Smooth muscle cell (in vitro differentiated cells): Measurements from ENCODE around the gene NUAK1. TPM values are rescaled to one million over a fixed set of nuclear protein-coding genes. Genes with fewer than 3 reads are reported as not detected.

Experiments
- DNase-seq: peaks from one replicate; lab custom pipeline; 2025; ENCODE audit not compliant: unreplicated experiment; lab: John Stamatoyannopoulos, UW
- H2AFZ ChIP-seq: fragments of 200-600 bp; sonication (generic); 2 replicates; pipeline ENCODE4 v1.6.0; 2016; ENCODE audit warnings: antibody characterized with exemption, low read depth, mild to moderate bottlenecking
- H3F3A ChIP-seq: fragments of 200-600 bp; sonication (generic); 2 replicates; pipeline ENCODE4 v1.6.0; 2017; ENCODE audit warnings: antibody characterized with exemption, low read depth
- H3K27ac ChIP-seq: fragments of 200-600 bp; sonication (generic); 2 replicates; pipeline ENCODE4 v1.5.1; 2016; ENCODE audit warnings: low read depth, mild to moderate bottlenecking
- H3K27me3 ChIP-seq: fragments of 200-600 bp; sonication (generic); 2 replicates; pipeline ENCODE4 v1.6.1; 2016; ENCODE audit warnings: low read depth, mild to moderate bottlenecking
- H3K36me3 ChIP-seq: fragments of 200-600 bp; sonication (generic); 2 replicates; pipeline ENCODE4 v1.5.1; 2016; ENCODE audit warnings: low read depth
- H3K4me1 ChIP-seq: fragments of 200-600 bp; sonication (generic); 2 replicates; pipeline ENCODE4 v1.5.1; 2016; ENCODE audit warnings: low read depth
- H3K4me2 ChIP-seq: fragments of 200-600 bp; sonication (generic); 2 replicates; pipeline ENCODE4 v1.6.0; 2016; ENCODE audit warnings: mild to moderate bottlenecking
- H3K4me3 ChIP-seq: fragments of 200-600 bp; sonication (generic); 2 replicates; pipeline ENCODE4 v1.5.1; 2016; ENCODE audit warnings: mild to moderate bottlenecking
- H3K79me2 ChIP-seq: fragments of 200-600 bp; sonication (generic); 2 replicates; pipeline ENCODE4 v1.6.0; 2016; ENCODE audit warnings: low read depth, mild to moderate bottlenecking
- H3K9ac ChIP-seq: fragments of 200-600 bp; sonication (generic); 2 replicates; pipeline ENCODE4 v1.6.0; 2016; ENCODE audit warnings: low read depth
- H3K9me3 ChIP-seq: fragments of 200-600 bp; sonication (generic); replicated peaks from 2 replicates; pipeline ENCODE4 v1.5.1; 2016; ENCODE audit warnings: low read depth
- H4K20me1 ChIP-seq: fragments of 200-600 bp; sonication (generic); 2 replicates; pipeline ENCODE4 v1.6.0; 2016; ENCODE audit warnings: low read depth
- CTCF ChIP-seq: fragments of 200-600 bp; sonication (generic); IDR thresholded peaks from 2 replicates; pipeline ENCODE4 v1.5.1; 2017; ENCODE audit warnings: borderline replicate concordance, mild to moderate bottlenecking, antibody characterized with exemption; ENCODE audit not compliant: insufficient read depth, poor library complexity, severe bottlenecking
- WGBS: methylation state at CpG from one replicate; pipeline ENCODE4 v1.1.7; 2016; ENCODE audit warnings: low lambda C conversion rate; 5-methylcytosine and 5-hydroxymethylcytosine counted together
- polyA plus RNA-seq: library from polyadenylated mRNA; unstranded; fragments of >200 nt; fragmentation: Nextera tagmentation; extraction: Ambion mirVana; gene quantifications from 2 replicates; pipeline ENCODE4 v1.2.1, GENCODE V29; 2016
- total RNA-seq: library from RNA; depleted of rRNA; stranded (reverse); fragments of >200 nt; gene quantifications from 2 replicates; pipeline ENCODE4 v1.2.3, GENCODE V29; 2014

The NUAK1 gene
- total and polyA plus RNA-seq, 2 experiments from 2014 or later: 35.3 to 64.2 TPM

- no peak overlapping the region for H3K27ac ChIP-seq
- 93% methylated on average over 2 of the region's 2 CpGs for whole genome bisulfite sequencing
- H3K36me3 ChIP-seq: no peaks in the 10 kb centered on the region
- H3K4me1 ChIP-seq: peaks cover 8% of the 10 kb centered on the region
- H4K20me1 ChIP-seq: no peaks in the 10 kb centered on the region
- DNase-seq: no peak
- H3K9ac ChIP-seq: no peak overlapping the region
- H3F3A ChIP-seq: peaks cover 15% of the 10 kb centered on the region
- no peak overlapping the region for H2AFZ ChIP-seq
- H3K9me3 ChIP-seq: no peaks in the 10 kb centered on the region
- no peak overlapping the region for H3K4me2 ChIP-seq
- H3K4me3 ChIP-seq: no peak overlapping the region
- no peaks in the 10 kb centered on the region for H3K27me3 ChIP-seq
- no peaks in the 10 kb centered on the region for H3K79me2 ChIP-seq
- TF ChIP-seq CTCF: no peak
Observed at GRCh38 chr12:106039646-106040404, 98.9 kb downstream of the NUAK1 start.

- DNase-seq: no peak
Observed at GRCh38 chr12:106039242-106039641, 99.5 kb downstream of the NUAK1 start.

GRCh38 chr12:106037524-106038298 is 101.0 kb downstream of the NUAK1 start:
- Histone ChIP-seq H2AFZ (no peak overlapping the region), H3F3A (peaks cover 17% of the 10 kb centered on the region), H4K20me1 (no peaks in the 10 kb centered on the region), H3K27ac (no peak overlapping the region), H3K4me3 (no peak overlapping the region), H3K9me3 (no peaks in the 10 kb centered on the region), H3K36me3 (no peaks in the 10 kb centered on the region), H3K4me1 (peaks cover 9% of the 10 kb centered on the region), H3K27me3 (no peaks in the 10 kb centered on the region), H3K9ac (no peak overlapping the region), H3K79me2 (no peaks in the 10 kb centered on the region), H3K4me2 (no peak overlapping the region)
- TF ChIP-seq CTCF: no peak
- no peak for DNase-seq
- 58% methylated on average over 3 of the region's 4 CpGs for WGBS

More at GRCh38 chr12:106039242-106039641, 99.5 kb downstream of the NUAK1 start:
- no peaks in the 10 kb centered on the region for H3K27me3 ChIP-seq
- no peaks in the 10 kb centered on the region for H3K79me2 ChIP-seq
- H3F3A ChIP-seq: peaks cover 11% of the 10 kb centered on the region
- no peak for TF ChIP-seq CTCF
- H3K4me3 ChIP-seq: no peak overlapping the region
- WGBS: 96% methylated on average over 6 of the region's 6 CpGs
- H3K4me1 ChIP-seq: peaks cover 3% of the 10 kb centered on the region
- H3K4me2 ChIP-seq: no peak overlapping the region
- H2AFZ ChIP-seq: no peak overlapping the region
- H3K27ac ChIP-seq: no peak overlapping the region
- H3K36me3 ChIP-seq: no peaks in the 10 kb centered on the region
- H3K9me3 ChIP-seq: no peaks in the 10 kb centered on the region
- H3K9ac ChIP-seq: no peak overlapping the region
- H4K20me1 ChIP-seq: no peaks in the 10 kb centered on the region
